Brain microvascular endothelial cell (primary cell): Measurements from ENCODE around the gene GARS1.

Experiments used
- DNase-seq: peaks from one replicate; pipeline ENCODE4 v3.0.0-alpha.2; 2020
- H3K27ac ChIP-seq: fragments of 250-450 bp; sonication (Bioruptor Pico); 2 replicates; pipeline ENCODE4 v1.5.1; 2020; ENCODE audit warnings: mild to moderate bottlenecking, moderate library complexity
- H3K27me3 ChIP-seq: fragments of 250-450 bp; sonication (Bioruptor Pico); replicated peaks from 2 replicates; pipeline ENCODE4 v1.5.1; 2020; ENCODE audit warnings: mild to moderate bottlenecking
- H3K36me3 ChIP-seq: fragments of 250-450 bp; sonication (Bioruptor Pico); replicated peaks from 2 replicates; pipeline ENCODE4 v1.5.1; 2020; ENCODE audit warnings: mild to moderate bottlenecking
- H3K4me3 ChIP-seq: 2 replicates; pipeline ENCODE4 v1.5.1; 2011; ENCODE audit warnings: low read depth, mild to moderate bottlenecking, control low read depth, low read length, moderate library complexity
- CTCF ChIP-seq: IDR thresholded peaks from 2 replicates; pipeline ENCODE4 v1.5.1; 2011; ENCODE audit warnings: low read depth, mild to moderate bottlenecking, moderate library complexity, low read length, control low read depth, inconsistent platforms; ENCODE audit errors: missing control alignments
- in situ Hi-C: cut with HindIII; loops from 2 replicates; pipeline ENCODE4 v1.10.0; 2017; ENCODE audit warnings: low sequenced_read_pairs, low pct_ligation_motif_present

GARS1 gene, protein sequence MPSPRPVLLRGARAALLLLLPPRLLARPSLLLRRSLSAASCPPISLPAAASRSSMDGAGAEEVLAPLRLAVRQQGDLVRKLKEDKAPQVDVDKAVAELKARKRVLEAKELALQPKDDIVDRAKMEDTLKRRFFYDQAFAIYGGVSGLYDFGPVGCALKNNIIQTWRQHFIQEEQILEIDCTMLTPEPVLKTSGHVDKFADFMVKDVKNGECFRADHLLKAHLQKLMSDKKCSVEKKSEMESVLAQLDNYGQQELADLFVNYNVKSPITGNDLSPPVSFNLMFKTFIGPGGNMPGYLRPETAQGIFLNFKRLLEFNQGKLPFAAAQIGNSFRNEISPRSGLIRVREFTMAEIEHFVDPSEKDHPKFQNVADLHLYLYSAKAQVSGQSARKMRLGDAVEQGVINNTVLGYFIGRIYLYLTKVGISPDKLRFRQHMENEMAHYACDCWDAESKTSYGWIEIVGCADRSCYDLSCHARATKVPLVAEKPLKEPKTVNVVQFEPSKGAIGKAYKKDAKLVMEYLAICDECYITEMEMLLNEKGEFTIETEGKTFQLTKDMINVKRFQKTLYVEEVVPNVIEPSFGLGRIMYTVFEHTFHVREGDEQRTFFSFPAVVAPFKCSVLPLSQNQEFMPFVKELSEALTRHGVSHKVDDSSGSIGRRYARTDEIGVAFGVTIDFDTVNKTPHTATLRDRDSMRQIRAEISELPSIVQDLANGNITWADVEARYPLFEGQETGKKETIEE

GRCh38 chr7:30594540-30595435 is at the start of gene GARS1:
Gene GARS1 (plus strand): TSS chr7:30594878. CDS start chr7:30594922, 44 bp downstream.
- H3K27me3 ChIP-seq: no peaks in the 10 kb centered on the region
- DNase-seq: peak; percentile 82
- peaks cover 20% of the 10 kb centered on the region for H3K36me3 ChIP-seq
- no peak for TF ChIP-seq CTCF
- H3K27ac ChIP-seq: peak within 1 kb of the TSS; percentile 90
- H3K4me3 ChIP-seq: peak within 1 kb of the TSS; percentile 96
- in situ Hi-C loops: no loop called here

GRCh38 chr7:30545791-30546555 is 48.7 kb upstream of the GARS1 start:
- in situ Hi-C loops: no loop called here
- H3K27ac ChIP-seq: no peak overlapping the region
- H3K27me3 ChIP-seq: no peaks in the 10 kb centered on the region
- no peaks in the 10 kb centered on the region for H3K36me3 ChIP-seq
- H3K4me3 ChIP-seq: no peak overlapping the region
- DNase-seq: no peak
- TF ChIP-seq CTCF: no peak

- H3K27ac ChIP-seq: no peak overlapping the region
- TF ChIP-seq CTCF: no peak
Measured at GRCh38 chr7:30546596-30546995, 48.1 kb upstream of the GARS1 start.

DNA sequence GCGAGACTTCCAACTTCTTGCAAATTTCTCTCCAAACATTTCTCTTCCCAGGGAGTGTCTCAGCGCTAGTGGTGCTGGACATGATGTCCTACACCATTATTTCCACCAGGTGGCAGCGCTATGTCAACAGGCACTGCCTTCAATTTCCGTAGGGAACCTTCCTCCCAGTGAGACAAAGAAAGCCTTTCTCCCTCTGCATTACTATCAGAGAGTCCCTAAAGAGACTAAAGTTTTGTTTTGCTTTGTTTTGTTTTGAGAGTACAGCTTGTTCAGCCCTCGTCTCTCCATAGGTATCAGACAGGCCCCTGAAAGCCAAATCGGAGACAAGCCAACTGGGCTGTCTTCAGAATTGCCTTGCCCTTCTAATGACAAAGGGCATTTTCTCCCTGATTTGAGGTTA is 45.8 kb upstream of the GARS1 start:
- peak; percentile 70 for DNase-seq
- TF ChIP-seq CTCF: peak; percentile 84
- H3K27me3 ChIP-seq: no peaks in the 10 kb centered on the region
- no peak overlapping the region for H3K27ac ChIP-seq
- no peak overlapping the region for H3K4me3 ChIP-seq
- H3K36me3 ChIP-seq: no peaks in the 10 kb centered on the region
- in situ Hi-C loops: no loop called here

More at GRCh38 chr7:30546596-30546995, 48.1 kb upstream of the GARS1 start:
- Histone ChIP-seq H3K36me3 (no peaks in the 10 kb centered on the region), H3K27me3 (no peaks in the 10 kb centered on the region), H3K4me3 (no peak overlapping the region)
- in situ Hi-C loops: no loop called here
- DNase-seq: no peak

DNA sequence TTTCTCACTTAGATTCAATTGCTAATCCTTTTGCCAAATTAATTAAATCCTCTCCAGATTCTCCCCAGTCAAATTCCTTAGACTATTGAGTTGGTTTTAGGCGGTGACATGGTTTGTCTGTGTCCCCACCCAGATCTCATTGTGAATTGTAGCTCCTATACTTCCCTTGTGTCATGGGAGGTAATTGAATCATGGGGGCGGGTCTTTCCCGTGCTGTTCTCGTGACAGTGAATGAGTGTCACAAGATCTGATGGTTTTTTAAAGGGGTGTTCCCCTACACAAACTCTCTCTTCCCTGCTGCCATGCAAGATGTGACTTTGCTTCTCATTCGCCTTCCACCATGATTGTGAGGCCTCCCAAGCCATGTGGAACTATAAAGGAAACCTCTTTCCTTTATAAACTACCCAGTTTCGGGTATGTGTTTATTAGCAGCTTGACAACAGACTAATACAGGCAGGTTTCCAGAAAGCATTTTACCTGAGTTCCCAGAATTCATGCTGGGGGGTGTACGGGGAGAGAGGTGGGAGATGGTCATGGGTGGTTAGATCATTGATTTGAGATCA is 44.7 kb upstream of the GARS1 start:
- no peaks in the 10 kb centered on the region for H3K27me3 ChIP-seq
- H3K27ac ChIP-seq: no peak overlapping the region
- no peaks in the 10 kb centered on the region for H3K36me3 ChIP-seq
- DNase-seq: no peak
- in situ Hi-C loops: no loop called here
- H3K4me3 ChIP-seq: no peak overlapping the region
- TF ChIP-seq CTCF: no peak
